Transverse colon (tissue), 4 donors: ENCODE data around the gene ALDH16A1. TPM values are rescaled to one million over a fixed set of nuclear protein-coding genes. Genes with fewer than 3 reads are reported as not detected.
A peak's percentile ranks its signal among the peaks of the same experiment; 100 is the strongest.

Experiments used
- DNase-seq: peaks from one replicate; pipeline ENCODE4 v3.0.0-alpha.2; 2019
- H3K27ac ChIP-seq, 4 donors: fragments of 200-600 bp; sonication (generic); 2 replicates each; pipeline ENCODE4 v1.5.1; 2016 to 2018; ENCODE audit warnings: inconsistent platforms in 4 of 4
- H3K27me3 ChIP-seq: fragments of 200-600 bp; sonication (generic); 2 replicates; pipeline ENCODE4 v1.5.1; 2017; ENCODE audit warnings: inconsistent platforms
- H3K36me3 ChIP-seq, 4 donors: fragments of 200-600 bp; sonication (generic); 2 replicates each; pipeline ENCODE4 v1.5.1; 2017 to 2019; ENCODE audit warnings: inconsistent platforms in 4 of 4
- H3K4me1 ChIP-seq, 4 donors: fragments of 200-600 bp; sonication (generic); 2 replicates each; pipeline ENCODE4 v1.5.1; 2017 to 2020; ENCODE audit warnings: inconsistent platforms in 4 of 4
- H3K4me3 ChIP-seq, 4 donors: fragments of 200-600 bp; sonication (generic); 1 replicate in 1 of 4; 2 replicates in 3 of 4; pipeline versions ENCODE4 v1.5.1 to v1.6.1; 2017 to 2019; ENCODE audit warnings: inconsistent platforms in 4 of 4
- H3K9me3 ChIP-seq, 2 donors: fragments of 200-600 bp; sonication (generic); 2 replicates each; pipeline ENCODE4 v1.5.1; 2017 to 2019; ENCODE audit warnings: inconsistent platforms in 2 of 2
- EP300 ChIP-seq: sonication (generic); formaldehyde crosslinking; IDR thresholded peaks from one replicate; pipeline ENCODE4 v1.6.1; 2017; ENCODE audit warnings: antibody characterized with exemption, low read depth
- POLR2A ChIP-seq: fragments of 450-650 bp; IDR thresholded peaks from one replicate; pipeline ENCODE4 v1.6.1; 2016; ENCODE audit warnings: antibody characterized with exemption, mild to moderate bottlenecking, moderate library complexity
- POLR2AphosphoS5 ChIP-seq, 3 donors: sonication (generic); formaldehyde crosslinking; IDR thresholded peaks; one replicate each; pipeline ENCODE4 v1.6.1; 2016; ENCODE audit warnings: antibody characterized with exemption in 3 of 3
- WGBS, 2 donors: methylation state at CpG; one replicate each; pipeline ENCODE4 v1.1.5; 2018; ENCODE audit warnings: low coverage in 1 of 2; 5-methylcytosine and 5-hydroxymethylcytosine counted together
- in situ Hi-C, 4 donors: fragments of 200-750 bp; cut with MboI; loops; one replicate each; pipeline versions ENCODE4 v1.15.0 to v1.15.1; 2017; ENCODE audit warnings: low sequenced_read_pairs in 3 of 4, low pct_ligation_motif_present in 1 of 4, low pct_unique_long_range_greater_than_20kb in 1 of 4
- intact Hi-C: fragments of 100-400 bp; cut with DNase I; formaldehyde crosslinking; loops from one replicate; pipeline ENCODE4 v1.15.1; 2023; ENCODE audit warnings: low total_unique reads
- total RNA-seq, 4 donors: library from RNA; depleted of rRNA; stranded (reverse); fragments of >200 nt; gene quantifications; one replicate each; pipeline ENCODE4 v1.1.0, GENCODE V29; 2016
- TF ChIP-seq, protein P1 (sequence below), 5 experiments: fragments of 200-600 bp in 3 of 5; fragments of 450-650 bp in 2 of 5; sonication (generic) in 3 of 5; IDR thresholded peaks; 1 replicate in 2 of 5; 2 replicates in 3 of 5; pipeline ENCODE4 v1.5.1; 2016 to 2017; ENCODE audit warnings: antibody characterized with exemption in 5 of 5, inconsistent platforms in 3 of 5, mild to moderate bottlenecking in 2 of 5, moderate library complexity in 1 of 5

Gene ALDH16A1
- total RNA-seq, result 100 to 1,000 TPM in 1 of 4 donors, 10 to 100 TPM in 3; 24.3 to 465 (median 43.1) TPM

DNA sequence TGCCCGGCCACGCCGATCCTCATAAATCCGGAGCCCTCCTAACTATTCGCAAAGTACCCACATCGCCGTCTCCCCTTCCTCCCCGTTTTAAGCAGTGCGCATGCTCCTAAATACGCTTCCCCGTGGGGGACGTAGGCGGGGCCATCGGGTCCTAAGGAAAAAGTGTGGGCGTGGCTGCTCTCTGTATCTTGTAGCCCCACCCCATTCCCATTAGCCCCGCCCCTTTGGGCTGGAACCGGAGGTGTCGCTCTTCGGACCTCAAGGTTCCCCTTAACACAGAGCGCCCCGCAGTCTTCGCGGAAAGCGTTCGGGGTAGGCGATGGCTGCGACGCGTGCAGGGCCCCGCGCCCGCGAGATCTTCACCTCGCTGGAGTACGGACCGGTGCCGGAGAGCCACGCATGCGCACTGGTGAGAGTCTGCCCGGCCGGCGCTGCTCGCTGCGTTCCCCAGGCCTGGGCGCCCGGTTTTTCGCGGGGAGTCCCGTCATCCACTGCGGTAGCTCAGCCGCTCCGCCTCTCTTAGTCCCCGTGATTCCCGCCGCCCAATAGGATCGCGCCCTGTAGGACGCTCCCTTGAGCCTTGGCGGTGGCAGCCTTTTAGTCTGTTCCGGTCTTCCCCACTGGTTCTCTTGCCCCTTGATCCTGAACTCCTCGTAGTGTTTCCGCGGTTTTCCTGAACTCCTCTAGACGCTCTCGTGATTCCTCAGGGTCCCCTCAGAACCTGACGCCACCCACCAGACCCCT, at the start of gene ALDH16A1:
TSS of gene ALDH16A1 (plus strand) at position 213 of the 744 bp plus-strand sequence. CDS start at position 320, 107 bp downstream.
- H3K27me3 ChIP-seq, result no peaks in the 10 kb centered on the region
- H3K4me1 ChIP-seq, result peaks cover 7 to 49% (median 15%) of the 10 kb centered on the region in 4 donors
- H3K36me3 ChIP-seq, result peaks cover 0 to 13% (median 2%) of the 10 kb centered on the region in 4 donors
- in situ Hi-C loops, result no loop called here
- no peak for TF ChIP-seq EP300
- TF ChIP-seq POLR2A, result peak; percentile 92
- TF ChIP-seq POLR2AphosphoS5 (IDR thresholded peaks at IDR 0.05), result peak; percentile 87 to 97 (median 95)
- TF ChIP-seq, protein P1, sequence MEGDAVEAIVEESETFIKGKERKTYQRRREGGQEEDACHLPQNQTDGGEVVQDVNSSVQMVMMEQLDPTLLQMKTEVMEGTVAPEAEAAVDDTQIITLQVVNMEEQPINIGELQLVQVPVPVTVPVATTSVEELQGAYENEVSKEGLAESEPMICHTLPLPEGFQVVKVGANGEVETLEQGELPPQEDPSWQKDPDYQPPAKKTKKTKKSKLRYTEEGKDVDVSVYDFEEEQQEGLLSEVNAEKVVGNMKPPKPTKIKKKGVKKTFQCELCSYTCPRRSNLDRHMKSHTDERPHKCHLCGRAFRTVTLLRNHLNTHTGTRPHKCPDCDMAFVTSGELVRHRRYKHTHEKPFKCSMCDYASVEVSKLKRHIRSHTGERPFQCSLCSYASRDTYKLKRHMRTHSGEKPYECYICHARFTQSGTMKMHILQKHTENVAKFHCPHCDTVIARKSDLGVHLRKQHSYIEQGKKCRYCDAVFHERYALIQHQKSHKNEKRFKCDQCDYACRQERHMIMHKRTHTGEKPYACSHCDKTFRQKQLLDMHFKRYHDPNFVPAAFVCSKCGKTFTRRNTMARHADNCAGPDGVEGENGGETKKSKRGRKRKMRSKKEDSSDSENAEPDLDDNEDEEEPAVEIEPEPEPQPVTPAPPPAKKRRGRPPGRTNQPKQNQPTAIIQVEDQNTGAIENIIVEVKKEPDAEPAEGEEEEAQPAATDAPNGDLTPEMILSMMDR (IDR thresholded peaks at IDR 0.05), result no peak
- peak within 1 kb of the TSS; percentile 95 to 100 (median 96) for H3K27ac ChIP-seq
- no peaks in the 10 kb centered on the region for H3K9me3 ChIP-seq
- DNase-seq, result peak; percentile 98
- 1% methylated on average over 59 of the region's 66 CpGs; no CpG with 5 or more reads in 1 of the 2 donors for WGBS, 2 donors
- intact Hi-C loops, result no loop called here
- peak within 1 kb of the TSS; percentile 51 to 68 (median 54) for H3K4me3 ChIP-seq

DNA sequence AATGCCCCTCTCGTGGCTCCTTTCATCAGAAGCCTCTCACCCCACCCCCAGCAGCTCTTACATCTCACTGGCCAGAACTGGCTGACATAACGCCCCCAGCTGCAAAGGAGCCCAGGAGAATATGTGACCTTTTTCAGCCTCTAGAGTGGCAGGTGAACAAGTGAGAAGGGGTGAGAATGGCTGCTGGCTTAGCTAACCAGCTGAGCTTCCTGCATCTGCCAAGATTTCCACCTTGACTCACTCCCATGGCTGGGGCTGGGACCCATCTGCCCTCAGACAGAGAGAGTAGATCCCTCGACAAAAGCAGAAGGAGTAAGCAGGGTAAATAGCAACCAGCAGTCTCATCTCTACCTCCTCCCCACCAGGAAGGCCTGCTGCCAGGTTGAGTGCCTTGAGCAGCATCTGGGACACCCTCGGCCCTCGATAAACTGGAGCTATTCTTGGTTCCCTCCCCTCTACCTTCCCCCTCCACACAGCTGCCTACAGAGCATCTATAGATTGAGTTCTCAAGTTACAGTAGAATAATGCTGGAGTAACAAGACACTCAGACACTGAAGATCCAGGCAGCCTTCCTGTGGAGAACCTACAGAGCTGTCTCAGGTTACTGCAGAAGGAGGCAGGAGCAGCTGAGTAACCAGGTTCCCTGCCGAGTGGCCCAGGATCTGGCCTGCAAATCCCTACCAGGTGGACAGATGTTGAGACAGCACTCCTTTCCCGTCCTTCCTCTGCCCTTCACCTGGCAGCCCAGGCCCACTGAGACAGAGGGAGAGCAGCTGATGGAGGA, 49.4 kb upstream of the ALDH16A1 start:
- no peak overlapping the region for H3K27ac ChIP-seq
- TF ChIP-seq POLR2AphosphoS5 (IDR thresholded peaks at IDR 0.05), result no peak
- TF ChIP-seq EP300, result no peak
- TF ChIP-seq POLR2A, result no peak
- TF ChIP-seq, protein P1 (IDR thresholded peaks at IDR 0.05), result no peak
- no peaks in the 10 kb centered on the region for H3K27me3 ChIP-seq
- intact Hi-C loops (no loop called here), in situ Hi-C loops (no loop called here)
- no peak for DNase-seq
- no peak overlapping the region for H3K4me3 ChIP-seq
- H3K36me3 ChIP-seq, result no peaks in the 10 kb centered on the region
- WGBS, 2 donors, result 62% methylated on average over 4 to 7 of the region's 7 CpGs
- no peaks in the 10 kb centered on the region for H3K9me3 ChIP-seq
- H3K4me1 ChIP-seq, result no peaks in the 10 kb centered on the region

DNA sequence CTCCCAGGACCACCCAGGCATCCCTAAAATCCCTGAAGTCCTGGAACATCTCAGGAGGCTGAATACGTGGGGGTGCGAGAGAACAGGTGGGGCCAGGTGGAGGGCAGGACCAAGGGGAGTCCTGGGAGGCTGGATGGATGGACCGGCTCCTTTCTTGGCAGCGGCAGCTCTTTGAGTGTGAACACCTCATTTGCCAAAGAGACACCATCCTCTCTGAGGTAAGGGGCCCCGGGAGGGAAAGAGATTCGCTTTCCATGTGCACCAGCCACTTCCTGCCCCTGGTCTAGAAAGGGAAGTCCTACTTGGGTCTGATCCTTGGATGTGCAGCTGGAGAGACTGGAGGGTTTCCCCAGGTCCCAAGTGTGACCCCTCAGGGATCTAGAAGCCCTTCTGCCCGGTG, 45.9 kb upstream of the ALDH16A1 start:
- 81% methylated on average over 6 of the region's 7 CpGs; no CpG with 5 or more reads in 1 of the 2 donors for WGBS, 2 donors
- no peak for TF ChIP-seq POLR2AphosphoS5 (IDR thresholded peaks at IDR 0.05)
- TF ChIP-seq, protein P1 (IDR thresholded peaks at IDR 0.05), result no peak
- TF ChIP-seq EP300, result no peak
- no peak for TF ChIP-seq POLR2A
- in situ Hi-C loops (no loop called here), intact Hi-C loops (no loop called here)
- Histone ChIP-seq H3K9me3 (no peaks in the 10 kb centered on the region), H3K4me1 (peaks cover 0 to 8% (median 0%) of the 10 kb centered on the region in 4 donors), H3K27me3 (no peaks in the 10 kb centered on the region), H3K27ac (no peak overlapping the region), H3K36me3 (no peaks in the 10 kb centered on the region), H3K4me3 (no peak overlapping the region)
- DNase-seq, result no peak

DNA sequence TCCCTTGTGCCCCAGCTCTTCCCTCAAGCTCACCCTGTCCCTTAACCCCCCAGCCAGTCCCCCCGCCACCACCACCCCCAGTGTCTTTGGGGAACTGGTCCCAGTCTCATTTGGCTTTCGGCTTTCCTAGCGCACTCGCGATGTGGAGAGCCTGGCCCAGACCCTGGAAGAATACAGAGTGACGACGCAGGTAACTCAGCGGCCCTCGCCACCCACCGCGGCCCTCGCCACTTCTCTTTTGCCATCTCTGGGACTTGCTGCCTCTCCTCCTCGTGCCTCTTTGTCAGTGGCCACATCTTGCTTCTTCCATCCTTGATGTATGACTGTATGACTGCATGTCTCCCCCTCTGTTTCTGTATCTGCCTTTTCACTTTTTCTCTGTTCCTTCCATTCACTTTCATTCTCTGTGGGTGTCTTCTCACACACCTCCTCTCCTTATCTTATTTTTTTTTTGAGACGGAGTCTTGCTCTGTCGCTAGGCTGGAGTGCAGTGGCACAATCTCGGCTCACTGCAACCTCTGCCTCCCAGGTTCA, 45.5 kb upstream of the ALDH16A1 start:
- no peak for DNase-seq
- Histone ChIP-seq H3K4me3 (no peak overlapping the region), H3K9me3 (no peaks in the 10 kb centered on the region), H3K4me1 (peaks cover 0 to 8% (median 0%) of the 10 kb centered on the region in 4 donors), H3K36me3 (no peaks in the 10 kb centered on the region), H3K27me3 (no peaks in the 10 kb centered on the region), H3K27ac (no peak overlapping the region)
- 89% methylated on average over 16 of the region's 16 CpGs; no CpG with 5 or more reads in 1 of the 2 donors for WGBS, 2 donors
- intact Hi-C loops, result no loop called here
- no peak for TF ChIP-seq POLR2A
- no peak for TF ChIP-seq EP300
- TF ChIP-seq, protein P1 (IDR thresholded peaks at IDR 0.05), result no peak
- no peak for TF ChIP-seq POLR2AphosphoS5 (IDR thresholded peaks at IDR 0.05)
- in situ Hi-C loops, result no loop called here
